GM18502 (cell line): ENCODE measurements around the gene NFIB.

ENCODE experiments used
- ATAC-seq: cut with Tn5 transposase; IDR thresholded peaks from one replicate; pipeline ENCODE4 v1.9.1; 2021; ENCODE audit warnings: mild to moderate bottlenecking; ENCODE audit not compliant: unreplicated experiment, poor library complexity

Gene NFIB

DNA sequence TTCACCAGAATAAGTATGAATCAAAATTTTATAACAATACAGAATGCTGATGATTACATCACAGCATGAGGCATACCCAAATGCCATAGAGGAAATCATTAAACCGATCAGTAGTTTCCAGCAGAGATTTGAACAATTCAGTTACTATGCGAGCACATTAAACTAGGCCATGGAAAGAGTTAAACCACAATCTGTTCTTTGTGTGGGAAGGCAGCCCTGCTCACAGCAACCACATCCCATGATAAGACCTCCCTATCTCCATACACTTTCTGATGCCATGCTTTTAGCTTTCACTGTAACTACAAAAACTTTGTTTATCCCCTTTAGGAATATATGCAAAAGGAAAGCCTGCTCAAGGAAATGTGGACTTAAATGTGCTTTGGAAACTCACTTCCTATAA, 4.5 kb downstream of the NFIB start:
- no peak for ATAC-seq

GRCh38 chr9:14308853-14309145, 5.1 kb downstream of the NFIB start:
- no peak for ATAC-seq

DNA sequence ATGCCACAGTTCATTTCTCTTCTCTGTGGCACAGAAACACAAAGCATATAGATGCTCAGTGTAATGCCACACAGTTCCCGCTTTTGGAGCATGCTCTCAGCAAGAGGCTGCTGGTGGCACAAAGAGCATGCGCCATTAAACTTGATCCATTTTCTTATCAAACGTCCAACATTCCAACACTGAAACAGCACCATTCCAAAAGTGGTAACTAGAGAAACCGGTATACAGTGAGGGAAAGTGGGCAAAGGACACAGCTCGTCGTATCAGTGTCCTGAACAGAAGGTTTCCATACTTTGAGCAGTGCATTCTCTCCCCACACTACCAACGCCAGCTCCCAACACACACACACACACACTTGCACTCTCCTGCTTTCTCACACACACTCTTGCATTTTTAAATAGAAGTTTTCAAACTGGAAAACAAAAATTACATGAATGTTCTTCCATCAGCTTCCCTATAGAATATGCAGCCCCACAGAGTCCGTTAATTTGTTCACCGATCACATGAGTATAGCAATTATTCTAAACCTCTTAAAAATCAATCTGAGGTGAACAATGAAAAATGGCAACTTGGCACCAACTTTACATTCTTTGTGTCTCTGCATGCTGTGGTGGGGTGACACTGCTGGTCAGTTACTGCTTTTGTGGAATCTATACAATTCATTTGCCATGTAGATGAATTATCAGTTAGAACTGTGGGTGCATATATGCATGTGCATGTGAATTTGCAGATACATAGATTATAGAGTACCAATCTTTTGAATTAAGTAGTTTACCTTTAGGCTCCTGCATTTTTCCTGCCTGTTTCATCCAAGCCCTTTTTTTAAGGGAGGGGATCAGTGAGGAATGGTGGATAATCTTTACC, 5.7 kb downstream of the NFIB start:
- ATAC-seq, result no peak

- ATAC-seq, result no peak
These were observed 7.0 kb downstream of the NFIB start for GRCh38 chr9:14306672-14307660.

- no peak for ATAC-seq
These were observed 7.8 kb downstream of the NFIB start for GRCh38 chr9:14306188-14306587.

DNA sequence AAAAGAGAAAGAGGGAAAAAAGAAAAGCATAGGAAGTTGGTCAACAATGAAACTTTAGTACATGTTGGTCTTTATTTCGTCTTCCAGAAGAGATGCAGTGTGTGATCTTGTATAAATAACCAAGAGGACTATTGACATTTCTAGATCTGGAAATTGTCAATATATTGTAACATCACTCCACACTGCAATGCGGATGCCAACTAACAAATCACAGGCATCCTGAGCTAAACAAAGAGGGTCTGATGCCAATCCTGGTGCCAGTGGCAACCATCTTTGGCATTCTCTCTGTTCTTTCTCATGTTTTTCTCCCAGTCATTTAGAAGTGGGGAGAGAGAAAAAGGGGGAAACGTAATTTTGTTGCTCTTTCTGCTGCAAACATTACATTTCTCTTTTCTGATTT, 9.7 kb downstream of the NFIB start:
- ATAC-seq, result no peak

- no peak for ATAC-seq
These were observed 10.4 kb downstream of the NFIB start for GRCh38 chr9:14303521-14303920.

- ATAC-seq, result no peak
These were observed 10.8 kb downstream of the NFIB start for GRCh38 chr9:14303100-14303499.

- no peak for ATAC-seq
These were observed 11.5 kb downstream of the NFIB start for GRCh38 chr9:14302405-14302804.

GRCh38 chr9:14301583-14302021, 12.3 kb downstream of the NFIB start:
- no peak for ATAC-seq

DNA sequence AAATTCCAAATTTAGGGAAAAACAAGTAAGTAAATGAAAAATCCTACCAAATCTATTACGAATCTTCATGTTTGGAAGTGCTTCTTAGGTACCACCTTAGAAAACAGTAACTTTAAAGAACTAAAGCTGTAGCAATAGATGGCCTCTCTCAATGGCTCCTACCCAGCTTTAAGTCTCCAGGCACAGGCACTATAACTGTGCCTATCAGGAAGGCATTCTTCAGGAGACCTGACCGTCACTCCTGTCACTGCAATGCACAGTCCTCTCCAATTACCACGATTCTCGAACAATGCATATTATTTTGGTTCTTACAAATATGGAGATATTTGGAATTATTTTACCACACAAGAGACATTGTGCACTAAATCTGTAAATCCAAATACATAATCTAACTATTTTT, 12.9 kb downstream of the NFIB start:
- ATAC-seq, result no peak

- no peak for ATAC-seq
These were observed 13.4 kb downstream of the NFIB start for GRCh38 chr9:14300588-14300987.

- ATAC-seq, result no peak
These were observed 13.9 kb downstream of the NFIB start for GRCh38 chr9:14300040-14300439.

DNA sequence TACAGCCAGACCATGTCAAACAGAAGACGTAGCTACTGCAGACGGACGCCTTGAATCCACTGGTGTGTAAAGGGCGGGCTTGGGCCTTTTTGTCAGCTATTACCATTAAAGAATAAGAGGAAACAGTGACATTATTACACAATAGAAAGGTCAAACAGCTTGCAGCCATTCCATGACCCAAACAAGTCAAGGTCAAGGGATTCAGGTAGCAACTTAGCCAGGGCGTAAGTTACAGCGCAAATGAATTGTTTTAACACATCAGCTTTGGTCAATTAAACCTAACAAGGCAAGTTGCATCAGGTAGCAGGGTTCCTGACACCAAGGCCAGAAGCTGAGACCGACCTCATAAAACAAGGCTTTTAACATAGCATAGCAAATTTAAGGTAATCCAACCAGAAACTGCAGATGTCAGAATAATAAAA, 15.3 kb downstream of the NFIB start:
- ATAC-seq, result no peak

DNA sequence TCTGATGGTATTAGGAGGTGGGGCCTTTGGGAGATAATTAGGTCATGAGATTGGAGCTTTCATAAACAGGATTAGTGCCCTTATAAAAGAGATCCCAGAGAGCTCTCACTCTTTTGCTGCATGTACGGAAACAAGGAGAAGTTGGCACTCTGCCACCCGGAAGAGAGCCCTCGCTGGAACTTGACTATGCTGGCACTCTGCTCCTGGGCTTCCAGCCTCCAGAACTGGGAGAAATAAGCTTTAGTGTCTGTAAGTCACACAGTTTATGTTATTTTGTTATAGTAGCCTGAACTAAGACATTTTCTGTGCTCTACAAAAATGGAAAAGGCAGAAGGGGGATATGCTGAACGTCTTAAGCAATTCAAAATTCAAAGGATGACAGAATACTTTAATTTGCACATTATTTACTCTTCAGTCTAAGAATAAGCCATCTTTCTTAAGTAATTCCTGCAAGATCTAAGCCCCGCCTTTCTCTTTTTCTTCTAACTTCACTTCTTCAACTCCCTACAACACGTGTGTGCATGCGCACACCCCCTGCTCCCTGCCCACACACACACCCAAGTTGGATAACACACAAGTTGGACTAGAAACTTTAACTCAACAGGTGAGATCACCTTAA, 17.3 kb downstream of the NFIB start:
- ATAC-seq, result no peak

DNA sequence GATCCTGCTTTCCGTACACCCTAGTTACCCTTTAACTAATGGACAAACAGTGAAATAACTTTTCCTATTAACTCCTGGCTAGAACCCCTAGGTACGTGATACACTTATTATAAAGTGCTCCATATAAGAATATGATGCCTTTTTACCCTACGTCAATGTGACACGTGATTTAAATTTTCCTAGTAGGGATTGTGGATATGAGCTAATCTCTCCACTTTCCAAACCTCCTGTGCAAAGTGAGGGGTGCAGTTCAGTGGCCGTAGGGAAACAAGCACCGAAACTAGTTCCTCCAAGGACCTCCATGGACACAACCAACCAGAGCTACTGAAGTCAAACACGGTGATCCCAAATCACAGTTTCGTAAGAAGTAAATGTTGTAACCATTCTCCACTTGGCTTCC, 19.3 kb downstream of the NFIB start:
- no peak for ATAC-seq

DNA sequence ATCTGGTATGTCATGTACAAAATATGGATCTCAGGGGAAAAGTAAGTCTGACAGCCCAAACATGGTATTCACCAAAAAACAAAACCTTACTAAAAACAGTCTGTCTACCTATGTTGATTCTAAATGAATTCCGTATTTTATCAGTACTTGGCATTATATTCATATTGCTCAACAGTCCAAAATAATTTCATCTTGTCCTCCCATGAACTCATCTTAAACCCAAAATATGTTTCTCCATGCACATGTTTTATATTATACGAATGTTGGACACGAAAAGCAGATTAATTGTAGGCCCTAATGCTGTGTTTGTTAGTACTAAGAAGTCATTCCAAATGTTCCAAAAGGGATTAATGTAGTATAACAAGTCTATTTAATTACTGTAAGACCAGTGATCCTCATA, 20.1 kb downstream of the NFIB start:
- no peak for ATAC-seq

DNA sequence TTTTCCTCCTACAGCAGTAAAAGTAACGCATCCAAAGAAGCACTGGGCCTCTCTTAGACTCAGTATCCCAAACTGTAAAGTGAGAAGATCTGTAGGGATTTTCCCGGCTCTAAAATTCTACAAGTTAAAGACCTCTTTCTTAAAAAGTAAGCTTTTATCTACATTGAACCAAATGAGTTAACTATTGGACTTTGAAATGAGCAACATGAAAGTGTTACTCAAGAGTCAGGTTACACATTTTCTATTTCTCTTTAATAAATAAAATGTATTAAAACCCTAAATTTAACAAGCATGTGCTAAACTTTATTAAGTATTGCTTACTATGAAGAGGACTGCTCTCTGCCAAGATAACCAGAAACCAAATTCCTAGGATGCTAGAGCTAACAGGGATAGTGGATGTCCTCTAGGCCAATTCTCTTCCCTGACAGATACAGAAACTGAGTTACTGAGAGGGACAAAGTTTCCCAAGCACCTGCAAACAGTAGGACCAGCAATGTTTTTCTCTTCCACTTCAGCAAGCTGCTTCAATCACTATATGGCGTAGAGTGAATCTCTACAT, 21.7 kb downstream of the NFIB start:
- no peak for ATAC-seq

DNA sequence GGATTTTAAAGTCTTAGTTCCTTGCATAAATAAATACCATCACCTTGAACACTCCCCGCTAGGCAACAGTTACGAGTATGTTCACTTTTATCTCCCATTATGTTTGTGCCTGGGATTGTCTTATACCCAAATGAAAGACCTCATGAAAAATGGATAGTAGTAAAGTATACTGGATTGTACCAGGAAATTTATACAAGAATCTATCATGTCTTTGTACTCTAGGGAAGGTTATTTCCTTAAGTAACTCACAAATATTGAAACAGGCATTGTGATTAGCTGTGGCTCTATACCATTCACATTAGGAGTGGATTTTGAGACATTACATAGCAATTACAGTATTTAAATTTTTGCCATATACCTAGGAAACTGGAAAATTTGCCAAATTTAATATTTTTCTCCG, 24.0 kb downstream of the NFIB start:
- ATAC-seq, result no peak

DNA sequence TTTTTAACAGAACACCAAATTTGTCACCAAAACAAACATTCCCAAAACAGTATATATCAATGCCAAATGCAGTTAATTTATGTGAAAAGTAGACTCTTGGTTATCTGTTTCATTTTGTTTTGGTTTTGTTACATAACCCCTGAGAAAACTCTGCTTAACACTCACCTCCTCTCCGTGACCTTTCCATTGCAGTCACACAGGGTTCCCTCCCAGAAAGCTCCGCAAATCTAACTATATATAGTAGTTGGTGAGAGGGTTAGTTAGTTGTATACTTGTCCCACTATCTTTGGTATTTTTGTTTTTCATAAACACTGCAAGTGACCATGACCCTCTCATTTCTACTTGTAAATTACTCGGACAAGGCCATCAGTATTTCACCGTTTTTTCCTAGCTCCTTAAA, 25.5 kb downstream of the NFIB start:
- no peak for ATAC-seq

- no peak for ATAC-seq
These were observed 27.8 kb downstream of the NFIB start for GRCh38 chr9:14286121-14286520.
